ENCODE measurements around the gene STARD9.

GRCh38 chr15:42549741-42550392 lies 25.5 kb upstream of the STARD9 start:
- TF ChIP-seq CTCF (conservative IDR thresholded peaks at IDR 0.05; ENCODE audit: low read depth, low read length) (no peak), RAD21 (IDR thresholded peaks at IDR 0.05; ENCODE audit: low read length) (no peak)

Measured in IMR-90 (cell line).